Measurements from ENCODE around the gene WASHC2C.
"Not testable (repeated sequence)": the region's sequence is repeated elsewhere in the genome, so short reads cannot be mapped to it uniquely, and the experiment has no call there.

DNA sequence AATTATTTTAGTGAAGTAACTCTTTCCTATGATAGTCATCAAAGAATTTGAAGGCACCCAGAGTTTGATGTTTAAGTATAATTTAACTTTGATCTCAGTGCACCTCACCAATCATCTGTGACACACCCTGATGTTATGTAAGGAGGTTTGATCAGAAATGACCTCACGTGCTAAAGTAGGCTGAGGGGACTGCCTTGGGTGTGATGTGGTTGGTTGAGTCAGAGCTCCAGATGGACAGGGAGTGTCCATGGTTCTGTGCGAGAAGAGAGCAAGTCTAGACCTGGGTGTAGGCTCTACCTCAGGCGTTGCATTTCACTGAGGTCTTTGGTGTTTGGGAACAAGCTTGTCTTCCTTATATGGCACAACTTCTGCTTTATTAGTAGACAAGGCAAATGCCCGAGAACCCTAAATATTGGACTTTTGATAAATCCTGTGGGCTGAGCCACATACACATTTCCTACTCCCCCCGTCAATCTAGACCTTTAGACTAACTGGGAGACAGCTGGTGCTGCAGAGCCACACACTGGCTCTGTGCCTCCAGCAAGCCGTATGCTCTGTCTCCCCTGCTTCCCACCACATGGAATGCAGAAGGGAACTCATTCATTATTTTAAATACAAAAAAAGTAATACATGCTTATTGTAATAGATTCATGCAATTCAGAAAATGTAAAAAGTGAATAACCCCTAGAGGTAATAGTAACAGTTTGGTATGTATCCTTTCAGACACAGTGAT is 63.8 kb downstream of the WASHC2C start:
- TF ChIP-seq POLR2A (IDR thresholded peaks at IDR 0.05; ENCODE audit: borderline replicate concordance, extremely low read depth, insufficient read depth, insufficient read length); SP1 (IDR thresholded peaks at IDR 0.05; ENCODE audit: low read depth); ELF1 (IDR thresholded peaks at IDR 0.05; ENCODE audit: borderline replicate concordance, low read depth): not testable (repeated sequence)
- TF ChIP-seq, protein P1, sequence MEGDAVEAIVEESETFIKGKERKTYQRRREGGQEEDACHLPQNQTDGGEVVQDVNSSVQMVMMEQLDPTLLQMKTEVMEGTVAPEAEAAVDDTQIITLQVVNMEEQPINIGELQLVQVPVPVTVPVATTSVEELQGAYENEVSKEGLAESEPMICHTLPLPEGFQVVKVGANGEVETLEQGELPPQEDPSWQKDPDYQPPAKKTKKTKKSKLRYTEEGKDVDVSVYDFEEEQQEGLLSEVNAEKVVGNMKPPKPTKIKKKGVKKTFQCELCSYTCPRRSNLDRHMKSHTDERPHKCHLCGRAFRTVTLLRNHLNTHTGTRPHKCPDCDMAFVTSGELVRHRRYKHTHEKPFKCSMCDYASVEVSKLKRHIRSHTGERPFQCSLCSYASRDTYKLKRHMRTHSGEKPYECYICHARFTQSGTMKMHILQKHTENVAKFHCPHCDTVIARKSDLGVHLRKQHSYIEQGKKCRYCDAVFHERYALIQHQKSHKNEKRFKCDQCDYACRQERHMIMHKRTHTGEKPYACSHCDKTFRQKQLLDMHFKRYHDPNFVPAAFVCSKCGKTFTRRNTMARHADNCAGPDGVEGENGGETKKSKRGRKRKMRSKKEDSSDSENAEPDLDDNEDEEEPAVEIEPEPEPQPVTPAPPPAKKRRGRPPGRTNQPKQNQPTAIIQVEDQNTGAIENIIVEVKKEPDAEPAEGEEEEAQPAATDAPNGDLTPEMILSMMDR (IDR thresholded peaks at IDR 0.05 in 2 of 3, conservative IDR thresholded peaks at IDR 0.05 in 1 of 3; ENCODE audit: borderline replicate concordance in 1 of 3, insufficient read depth in 1 of 3, low read depth in 2 of 3, low read length in 2 of 3) = not testable (repeated sequence)
- TF ChIP-seq, protein P2, sequence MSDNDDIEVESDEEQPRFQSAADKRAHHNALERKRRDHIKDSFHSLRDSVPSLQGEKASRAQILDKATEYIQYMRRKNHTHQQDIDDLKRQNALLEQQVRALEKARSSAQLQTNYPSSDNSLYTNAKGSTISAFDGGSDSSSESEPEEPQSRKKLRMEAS (IDR thresholded peaks at IDR 0.05) = not testable (repeated sequence)

Data from HCT116 (cell line).